ENCODE measurements around the gene TPSAB1. TPM values are rescaled to one million over a fixed set of nuclear protein-coding genes. Genes with fewer than 3 reads are reported as not detected.

Gene TPSAB1
- total RNA-seq, 1 donor from 2014 or later: 8.9 TPM

DNA sequence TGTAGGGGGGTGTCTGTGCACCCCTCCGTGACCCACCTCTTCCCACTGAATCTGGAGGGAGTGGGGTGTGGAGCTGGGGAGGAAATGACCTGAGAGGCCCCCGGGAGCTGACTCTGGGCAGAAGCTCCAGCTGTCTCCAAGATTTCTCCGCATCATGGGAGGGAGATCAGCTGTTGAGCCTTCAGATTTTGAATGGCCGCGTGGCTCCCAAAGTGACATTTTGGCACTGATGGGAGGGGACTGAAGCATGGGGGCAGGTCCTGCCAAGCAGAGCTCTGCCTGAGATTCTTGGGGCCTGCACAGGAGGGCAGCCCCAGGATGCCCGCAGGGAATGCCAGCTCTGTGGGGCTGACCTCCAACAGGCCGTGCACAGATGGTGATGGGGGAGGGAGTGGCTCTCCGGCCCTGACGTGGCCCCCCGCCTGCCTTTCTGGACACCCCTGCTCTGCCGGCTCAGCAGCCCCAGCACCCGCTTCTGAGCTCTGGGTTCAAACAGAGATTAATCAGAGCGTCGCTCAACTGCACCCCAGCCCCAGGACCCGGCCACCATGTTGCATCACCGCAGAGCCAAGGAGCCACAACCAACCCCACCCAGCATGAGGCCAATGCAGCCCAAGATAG, 43.6 kb downstream of the TPSAB1 start:
- DNase-seq (ENCODE audit: low spot score): no peak

DNA sequence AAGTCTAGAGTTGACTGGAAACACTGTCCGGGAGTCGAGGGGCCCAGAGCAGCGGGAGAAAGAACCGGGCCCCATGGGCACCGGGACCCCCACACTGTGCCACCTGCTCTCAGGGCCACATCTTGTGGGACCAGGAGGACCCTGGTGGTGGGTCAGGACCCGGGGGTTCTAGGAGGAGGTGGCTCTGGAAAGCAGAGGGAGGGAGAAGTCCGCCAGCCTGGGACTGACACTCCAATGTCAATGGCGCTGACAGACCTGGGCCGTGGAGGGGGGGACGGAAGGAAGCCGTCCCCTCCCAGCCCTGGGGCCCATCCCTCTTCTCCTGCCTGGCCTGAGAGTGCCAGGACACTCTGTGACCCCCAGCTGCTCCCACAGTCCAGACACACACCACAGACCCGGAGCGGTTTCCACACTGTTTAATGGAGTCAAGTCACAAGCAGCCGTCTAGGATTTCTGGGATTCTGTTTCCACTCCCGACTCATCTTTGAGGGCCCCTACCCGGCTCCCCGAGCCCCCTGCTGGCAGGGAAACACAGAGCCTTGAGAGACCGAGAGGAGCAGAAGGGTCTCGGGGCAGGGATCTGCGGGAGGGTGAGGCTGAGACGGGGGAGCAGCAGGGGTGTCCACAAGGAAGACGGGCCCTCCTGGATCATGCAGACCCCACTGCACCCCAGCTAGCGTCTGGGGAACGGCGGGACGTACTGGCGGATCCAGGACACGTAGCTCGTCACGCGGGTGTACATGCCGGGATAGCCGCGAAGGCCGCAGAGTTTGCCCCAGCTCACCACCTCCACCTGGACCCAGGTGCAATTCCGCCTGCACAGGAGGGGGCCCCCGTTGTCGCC, 45.4 kb downstream of the TPSAB1 start:
- DNase-seq (ENCODE audit: low spot score): no peak

DNA sequence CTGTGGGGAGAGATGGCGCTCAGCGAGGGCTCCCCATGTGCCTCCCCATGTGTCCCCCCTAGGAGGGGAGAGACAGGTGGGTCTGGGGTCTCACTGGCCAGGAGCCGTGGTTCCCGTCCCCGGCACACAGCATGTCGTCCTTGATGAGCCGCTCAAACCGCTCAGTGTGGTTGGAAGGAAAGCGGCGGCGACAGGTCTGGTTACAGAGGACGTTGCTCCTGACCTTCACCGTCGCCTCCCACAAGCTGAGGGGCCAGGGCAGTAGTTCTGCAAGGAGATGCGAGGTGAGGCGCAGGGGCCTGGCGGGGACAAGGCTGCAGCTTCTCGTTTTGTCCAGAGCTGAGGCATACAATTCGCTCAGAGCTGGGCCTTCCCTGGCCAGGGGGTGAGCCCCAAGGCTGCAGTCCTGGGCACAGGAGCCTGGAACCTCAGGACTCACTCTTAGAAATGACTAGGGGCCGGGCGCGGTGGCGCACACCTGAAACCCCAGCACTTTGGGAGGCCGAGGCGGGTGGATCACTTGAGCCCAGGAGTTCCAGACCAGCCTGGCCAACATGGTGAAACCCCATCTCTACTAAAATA, 46.1 kb downstream of the TPSAB1 start:
- DNase-seq (ENCODE audit: low spot score): no peak

DNA sequence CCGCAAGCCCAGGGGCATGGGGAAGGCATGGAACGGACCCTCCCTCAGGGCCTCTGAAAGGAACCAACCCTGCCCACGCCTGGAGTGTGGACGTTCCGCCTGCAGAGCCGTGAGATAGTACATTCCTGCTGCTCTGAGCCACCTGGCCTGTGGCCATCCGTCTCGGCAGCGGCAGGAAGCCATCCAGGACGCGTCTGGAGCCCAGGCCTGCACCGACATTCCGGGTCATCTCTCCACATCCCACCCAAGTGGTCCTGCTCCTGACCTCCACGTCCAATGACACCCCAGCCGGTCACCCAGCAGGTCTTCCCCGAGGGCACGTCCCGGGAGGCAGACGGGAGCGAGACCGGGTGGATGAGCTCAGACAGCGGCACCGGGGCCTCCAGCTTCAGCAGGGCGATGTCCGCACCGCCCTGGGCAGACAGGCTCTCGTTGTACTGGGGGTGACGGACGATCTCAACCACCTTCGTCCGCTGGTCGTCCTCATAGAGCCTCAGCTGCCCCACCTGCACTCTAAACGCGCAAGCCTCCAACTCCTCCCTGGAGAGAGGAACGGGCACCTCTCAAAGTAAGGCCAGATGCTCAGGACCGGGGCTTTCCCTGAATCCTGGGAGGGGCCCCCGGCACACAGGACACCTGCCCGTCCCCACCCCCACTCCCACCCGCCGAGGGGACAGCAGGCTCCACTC, 47.6 kb downstream of the TPSAB1 start:
- DNase-seq (ENCODE audit: low spot score): no peak

DNA sequence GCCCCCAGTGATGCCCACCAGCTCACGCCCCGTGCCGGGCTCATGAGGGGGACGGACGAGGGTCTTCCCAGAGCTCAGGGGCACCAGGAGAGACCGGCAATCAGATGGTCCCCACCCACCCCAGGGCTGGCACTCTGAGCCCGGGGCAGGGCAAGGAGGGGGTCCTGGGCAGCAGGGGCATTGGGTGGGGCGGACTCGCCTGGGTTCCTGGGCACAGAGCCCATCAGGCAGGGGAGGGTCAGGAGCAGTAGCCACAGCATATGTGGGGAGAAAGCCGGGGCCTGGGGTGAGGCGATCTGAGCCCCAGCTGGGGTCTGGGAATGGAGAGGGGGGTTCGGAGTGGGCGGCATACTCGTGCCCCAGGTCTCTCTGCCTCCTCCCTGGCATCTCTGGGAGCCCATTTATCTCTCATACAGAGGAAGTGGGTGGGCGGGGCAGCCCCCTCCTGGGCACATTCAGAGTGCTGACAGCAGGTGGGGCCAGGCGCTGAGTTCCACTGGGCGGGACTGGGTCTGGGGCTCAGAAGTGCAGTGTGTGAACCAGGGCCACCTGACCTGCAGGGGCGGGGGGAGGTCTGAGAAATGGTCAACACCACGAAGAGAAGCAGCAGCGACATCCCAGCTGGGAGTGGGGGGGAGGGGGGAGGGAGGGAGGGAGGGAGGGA, 48.4 kb downstream of the TPSAB1 start:
- DNase-seq (ENCODE audit: low spot score): no peak

DNA sequence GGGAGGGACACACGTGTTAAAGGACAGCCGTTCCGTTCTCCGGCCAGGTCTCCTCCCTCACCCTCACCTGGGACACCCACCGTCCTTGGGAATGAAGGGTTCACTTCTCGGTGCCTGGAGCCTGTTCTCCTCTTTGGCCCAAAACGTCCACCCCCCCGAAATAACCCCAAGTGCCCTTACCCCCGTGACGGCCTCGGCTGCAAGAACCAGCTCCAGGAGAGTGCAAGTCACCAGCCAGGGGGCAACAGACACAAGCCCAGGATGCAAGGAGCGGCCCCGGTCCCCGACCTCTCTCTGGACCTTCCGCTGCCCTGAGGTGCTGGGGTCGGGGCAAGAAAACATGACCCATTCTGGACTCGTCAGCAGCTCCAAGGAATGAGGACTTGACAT, 49.0 kb downstream of the TPSAB1 start:
- DNase-seq (ENCODE audit: low spot score): no peak

DNA sequence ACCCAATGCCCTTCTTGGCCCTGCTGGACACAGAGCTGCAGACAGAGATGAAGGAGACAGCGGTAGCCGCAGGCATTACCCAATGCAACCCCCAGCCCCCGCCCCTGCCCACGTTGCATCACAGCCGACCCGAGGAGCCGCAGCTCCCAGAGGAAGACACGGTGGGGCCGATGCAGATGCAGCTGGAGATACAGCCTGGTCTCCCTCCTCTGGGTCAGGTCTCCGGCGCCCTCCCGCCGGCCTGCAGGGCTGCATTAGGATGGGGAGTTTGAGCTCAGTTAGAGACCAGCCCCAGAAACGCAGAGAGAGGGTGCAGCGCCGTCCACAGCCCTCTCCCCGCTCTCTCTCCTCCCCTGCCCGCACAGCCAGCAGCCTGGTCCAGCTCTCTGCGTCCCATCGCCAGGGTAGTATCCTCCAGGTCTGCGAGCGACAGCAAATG, 49.6 kb downstream of the TPSAB1 start:
- no peak for DNase-seq (ENCODE audit: low spot score)

DNA sequence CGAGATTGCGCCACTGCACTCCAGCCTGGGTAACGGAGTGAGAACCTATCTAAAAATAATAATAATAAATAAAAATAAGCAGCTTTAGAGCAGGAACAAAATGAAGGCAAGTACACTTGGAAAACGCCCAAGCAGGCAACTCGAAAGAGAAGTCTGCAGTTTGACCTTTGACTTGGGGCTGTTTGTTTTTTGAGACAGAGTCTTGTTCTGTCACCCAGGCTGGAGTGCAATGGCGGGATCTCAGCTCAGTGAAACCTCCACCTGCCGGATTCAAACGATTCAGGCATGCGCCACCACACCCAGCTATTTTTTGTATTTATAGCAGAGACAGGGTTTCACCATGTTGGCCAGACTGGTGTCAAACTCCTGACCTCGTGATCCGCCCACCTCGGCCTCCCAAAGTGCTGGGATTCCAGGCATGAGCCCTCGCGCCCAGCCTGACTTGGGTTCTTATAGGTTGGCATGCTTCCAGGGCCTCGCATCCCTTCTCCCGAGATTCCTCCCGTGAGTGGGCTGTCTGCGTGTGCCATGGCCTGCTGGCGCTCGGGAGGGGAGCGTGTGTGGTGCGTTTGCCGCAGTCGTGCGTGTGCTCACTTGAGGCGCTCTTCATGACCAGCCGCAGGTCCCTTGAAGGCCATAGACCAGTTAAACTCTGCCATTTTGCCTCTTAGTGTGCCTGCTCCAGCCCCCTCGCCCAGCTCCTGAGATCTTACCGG, 50.5 kb downstream of the TPSAB1 start:
- no peak for DNase-seq (ENCODE audit: low spot score)

DNA sequence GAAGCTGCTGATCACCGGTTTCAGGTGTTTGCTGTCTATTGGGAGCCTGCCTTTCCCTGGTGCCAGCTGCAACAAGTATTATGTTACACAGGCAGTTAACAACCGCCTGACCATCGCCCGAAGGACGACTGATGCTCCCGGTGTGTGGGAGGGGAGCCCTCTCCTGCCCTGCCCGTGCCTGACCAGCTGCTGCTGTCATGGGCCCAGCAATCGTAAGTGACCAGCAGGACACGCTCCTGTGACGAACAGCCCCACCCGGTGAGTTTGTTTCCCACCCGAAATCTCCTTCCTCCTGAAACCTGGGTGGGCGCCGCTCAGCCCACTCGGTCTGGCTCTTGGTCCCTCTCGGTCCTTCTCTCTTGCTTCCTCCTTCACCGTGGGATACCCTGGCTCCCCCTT, 51.1 kb downstream of the TPSAB1 start:
- no peak for DNase-seq (ENCODE audit: low spot score)

Other genes with a start within 250 kb of the TPSAB1 start
- not detected for gene SSTR5, start 168.0 kb upstream of the TPSAB1 start, total RNA-seq (ENCODE audit: insufficient read depth, low replicate concordance)
- gene C1QTNF8, start 144.5 kb upstream of the TPSAB1 start, total RNA-seq (ENCODE audit: insufficient read depth, low replicate concordance): not detected
- gene CACNA1H, start 87.6 kb upstream of the TPSAB1 start, total RNA-seq (ENCODE audit: insufficient read depth, low replicate concordance): 8.7 TPM
- not detected for gene TPSG1, start 15.4 kb upstream of the TPSAB1 start, total RNA-seq (ENCODE audit: insufficient read depth, low replicate concordance)
- gene TPSB2, start 10.5 kb upstream of the TPSAB1 start, total RNA-seq (ENCODE audit: insufficient read depth, low replicate concordance): 1.9 TPM
- not detected for gene TPSD1, start 15.4 kb downstream of the TPSAB1 start, total RNA-seq (ENCODE audit: insufficient read depth, low replicate concordance)
- 47.4 TPM for gene UBE2I, start 68.9 kb downstream of the TPSAB1 start, total RNA-seq (ENCODE audit: insufficient read depth, low replicate concordance)
- gene BAIAP3, start 92.9 kb downstream of the TPSAB1 start, total RNA-seq (ENCODE audit: insufficient read depth, low replicate concordance): 0.24 TPM
- 55.6 TPM for gene TSR3, start 111.2 kb downstream of the TPSAB1 start, total RNA-seq (ENCODE audit: insufficient read depth, low replicate concordance)
- gene GNPTG, start 111.2 kb downstream of the TPSAB1 start, total RNA-seq (ENCODE audit: insufficient read depth, low replicate concordance): 59.9 TPM
- gene UNKL, start 174.0 kb downstream of the TPSAB1 start, total RNA-seq (ENCODE audit: insufficient read depth, low replicate concordance): 3.4 TPM
- gene UQCC4, start 180.0 kb downstream of the TPSAB1 start, total RNA-seq (ENCODE audit: insufficient read depth, low replicate concordance): 20.7 TPM
- gene PERCC1, start 190.4 kb downstream of the TPSAB1 start, total RNA-seq (ENCODE audit: insufficient read depth, low replicate concordance): 3.1 TPM
- 0.48 TPM for gene CCDC154, start 203.9 kb downstream of the TPSAB1 start, total RNA-seq (ENCODE audit: insufficient read depth, low replicate concordance)
- 35.2 TPM for gene CLCN7, start 234.3 kb downstream of the TPSAB1 start, total RNA-seq (ENCODE audit: insufficient read depth, low replicate concordance)
- gene PTX4, start 248.2 kb downstream of the TPSAB1 start, total RNA-seq (ENCODE audit: insufficient read depth, low replicate concordance): not detected